ENCODE results near the gene TRMT2B.

The TRMT2B gene

DNA sequence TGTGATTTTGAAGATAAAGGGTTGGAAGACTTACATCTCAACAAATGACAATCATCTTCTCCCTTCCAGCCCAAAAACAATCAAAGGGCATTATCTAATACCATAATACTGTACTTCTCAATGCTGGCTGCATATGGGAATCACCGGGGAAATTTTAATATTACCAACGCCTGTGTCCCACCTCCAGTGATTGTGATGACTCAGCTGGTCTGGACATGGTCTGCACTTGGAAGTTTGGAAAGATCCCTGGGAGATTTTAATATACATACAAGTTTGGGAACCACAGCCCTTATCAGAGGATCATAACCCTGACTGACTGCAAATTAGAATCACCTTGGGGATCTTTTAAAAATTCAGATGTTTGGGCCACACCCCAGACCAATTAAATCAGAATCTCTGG lies 52.5 kb downstream of the TRMT2B start:
- no peak for DNase-seq
- Histone ChIP-seq H3K27me3 (ENCODE audit: insufficient read depth, low read length) (no peaks in the 10 kb centered on the region), H3K14ac (ENCODE audit: low read length) (no peak overlapping the region), H3K4me1 (ENCODE audit: control insufficient read depth in 1 of 2, insufficient read depth in 2 of 2, low read length in 2 of 2) (peaks cover 3 to 7% of the 10 kb centered on the region in 2 experiments), H3K79me1 (ENCODE audit: low read length) (peaks cover 2% of the 10 kb centered on the region), H2BK12ac (ENCODE audit: low read length) (no peak overlapping the region), H2BK120ac (ENCODE audit: insufficient read depth, low read length, poor library complexity) (no peak overlapping the region), H3K23ac (ENCODE audit: low read length) (no peak overlapping the region), H3K27ac (ENCODE audit: low read depth, low read length) (no peak overlapping the region), H3K9ac (ENCODE audit: low read length) (no peak overlapping the region), H3K9me3 (ENCODE audit: insufficient read depth, low read depth, low read length) (no peaks in the 10 kb centered on the region), H2AK5ac (ENCODE audit: low read length) (no peak overlapping the region), H3K4me3 (ENCODE audit: low read depth, low read length) (no peak overlapping the region), H3K4me2 (ENCODE audit: low read length) (no peak overlapping the region), H4K91ac (ENCODE audit: low read depth, low read length) (no peak overlapping the region), H3K36me3 (ENCODE audit: control insufficient read depth in 1 of 2, insufficient read depth in 2 of 2, low read length in 2 of 2) (peaks cover 1 to 2% of the 10 kb centered on the region in 2 experiments), H2BK5ac (ENCODE audit: low read depth, low read length, poor library complexity) (no peak overlapping the region), H2AFZ (ENCODE audit: insufficient read depth, low read length, poor library complexity) (no peak overlapping the region), H4K12ac (ENCODE audit: low read depth, low read length) (no peak overlapping the region), H4K8ac (ENCODE audit: low read depth, low read length) (no peak overlapping the region), H3K4ac (ENCODE audit: low read depth, low read length) (no peak overlapping the region), H3K79me2 (ENCODE audit: control insufficient read depth, insufficient read depth, low read length, poor library complexity) (no peaks in the 10 kb centered on the region), H3K18ac (ENCODE audit: low read length) (no peak overlapping the region)
- WGBS (ENCODE audit: extremely low coverage, insufficient coverage, insufficient read length): no CpG with 5 or more reads among the region's 2 CpGs

DNA sequence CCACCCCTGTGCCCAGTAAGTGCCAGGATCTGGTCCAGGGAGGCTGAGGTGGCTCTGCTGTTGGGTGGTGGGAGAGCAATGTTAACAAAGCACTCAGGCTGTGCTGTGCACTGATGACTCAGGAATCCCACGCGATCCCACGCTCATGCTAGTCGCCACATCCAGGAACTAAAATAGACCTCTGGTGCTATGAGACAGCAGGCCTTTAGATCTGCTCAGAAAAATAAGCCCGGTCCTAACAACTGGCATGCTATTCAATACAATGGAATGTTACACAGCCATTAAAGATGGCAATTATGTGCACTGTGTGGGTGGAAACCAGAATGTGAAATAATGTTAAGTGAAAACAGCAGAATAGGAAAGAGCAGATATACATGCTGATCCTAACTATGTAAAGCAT lies 56.4 kb downstream of the TRMT2B start:
- WGBS (ENCODE audit: extremely low coverage, insufficient coverage, insufficient read length): no CpG with 5 or more reads among the region's 5 CpGs
- no peaks in the 10 kb centered on the region for H3K79me2 ChIP-seq (ENCODE audit: control insufficient read depth, insufficient read depth, low read length, poor library complexity)
- peak overlapping the region; percentile 41 for H2AK5ac ChIP-seq (ENCODE audit: low read length)
- H3K14ac ChIP-seq (ENCODE audit: low read length): peak overlapping the region; percentile 34
- H2BK120ac ChIP-seq (ENCODE audit: insufficient read depth, low read length, poor library complexity): no peak overlapping the region
- no peak overlapping the region for H3K4ac ChIP-seq (ENCODE audit: low read depth, low read length)
- peak overlapping the region; percentile 47 for H3K27ac ChIP-seq (ENCODE audit: low read depth, low read length)
- H3K4me2 ChIP-seq (ENCODE audit: low read length): no peak overlapping the region
- H2BK5ac ChIP-seq (ENCODE audit: low read depth, low read length, poor library complexity): peak overlapping the region; percentile 44
- no peak overlapping the region for H3K23ac ChIP-seq (ENCODE audit: low read length)
- H3K4me1 ChIP-seq (ENCODE audit: control insufficient read depth in 1 of 2, insufficient read depth in 2 of 2, low read length in 2 of 2): peaks cover 3 to 10% of the 10 kb centered on the region in 2 experiments
- H3K4me3 ChIP-seq (ENCODE audit: low read depth, low read length): no peak overlapping the region
- peak overlapping the region; percentile 76 for H2BK12ac ChIP-seq (ENCODE audit: low read length)
- no peak overlapping the region for H4K12ac ChIP-seq (ENCODE audit: low read depth, low read length)
- H4K91ac ChIP-seq (ENCODE audit: low read depth, low read length): no peak overlapping the region
- no peaks in the 10 kb centered on the region for H3K36me3 ChIP-seq (ENCODE audit: control insufficient read depth in 1 of 2, insufficient read depth in 2 of 2, low read length in 2 of 2)
- H3K27me3 ChIP-seq (ENCODE audit: insufficient read depth, low read length): no peaks in the 10 kb centered on the region
- H2AFZ ChIP-seq (ENCODE audit: insufficient read depth, low read length, poor library complexity): no peak overlapping the region
- peak; percentile 9 to 51 for DNase-seq
- no peaks in the 10 kb centered on the region for H3K9me3 ChIP-seq (ENCODE audit: insufficient read depth, low read depth, low read length)
- H4K8ac ChIP-seq (ENCODE audit: low read depth, low read length): no peak overlapping the region
- peaks cover 2% of the 10 kb centered on the region for H3K79me1 ChIP-seq (ENCODE audit: low read length)
- no peak overlapping the region for H3K18ac ChIP-seq (ENCODE audit: low read length)
- H3K9ac ChIP-seq (ENCODE audit: low read length): no peak overlapping the region

- DNase-seq: peak; percentile 38 to 70
- no CpG with 5 or more reads among the region's 5 CpGs for WGBS (ENCODE audit: extremely low coverage, insufficient coverage, insufficient read length)
These were observed 57.3 kb downstream of the TRMT2B start for GRCh38 chrX:100994352-100995281.

DNA sequence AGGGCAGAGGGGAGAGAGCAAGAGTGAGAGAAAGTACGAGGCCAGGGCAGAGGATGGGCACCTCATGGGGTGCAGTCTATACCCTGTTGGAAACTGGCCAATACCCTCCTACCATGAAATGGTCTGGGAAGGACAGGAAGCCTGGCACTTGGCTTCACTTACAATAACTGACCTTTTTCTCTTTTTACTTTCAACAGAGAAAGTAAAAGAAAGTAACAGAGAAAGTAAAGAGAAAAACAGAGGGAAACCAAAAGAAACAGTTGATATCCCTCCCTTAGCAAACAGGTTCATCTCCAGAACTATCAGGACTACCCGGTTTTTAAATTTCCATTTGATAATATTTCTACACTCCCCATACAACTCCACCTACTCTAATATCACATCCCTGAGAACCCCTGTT lies 61.8 kb downstream of the TRMT2B start:
- Histone ChIP-seq H2BK5ac (ENCODE audit: low read depth, low read length, poor library complexity) (no peak overlapping the region), H3K4me1 (ENCODE audit: control insufficient read depth in 1 of 2, insufficient read depth in 2 of 2, low read length in 2 of 2) (peaks cover 3 to 7% of the 10 kb centered on the region in 2 experiments), H3K79me1 (ENCODE audit: low read length) (no peaks in the 10 kb centered on the region), H2AFZ (ENCODE audit: insufficient read depth, low read length, poor library complexity) (no peak overlapping the region), H2BK12ac (ENCODE audit: low read length) (no peak overlapping the region), H3K9me3 (ENCODE audit: insufficient read depth, low read depth, low read length) (no peaks in the 10 kb centered on the region), H2AK5ac (ENCODE audit: low read length) (no peak overlapping the region), H3K36me3 (ENCODE audit: control insufficient read depth in 1 of 2, insufficient read depth in 2 of 2, low read length in 2 of 2) (no peaks in the 10 kb centered on the region), H3K4me2 (ENCODE audit: low read length) (no peak overlapping the region), H4K12ac (ENCODE audit: low read depth, low read length) (no peak overlapping the region), H3K27me3 (ENCODE audit: insufficient read depth, low read length) (no peaks in the 10 kb centered on the region), H3K18ac (ENCODE audit: low read length) (no peak overlapping the region), H3K79me2 (ENCODE audit: control insufficient read depth, insufficient read depth, low read length, poor library complexity) (no peaks in the 10 kb centered on the region), H3K27ac (ENCODE audit: low read depth, low read length) (no peak overlapping the region), H3K9ac (ENCODE audit: low read length) (no peak overlapping the region), H4K91ac (ENCODE audit: low read depth, low read length) (no peak overlapping the region), H3K4ac (ENCODE audit: low read depth, low read length) (no peak overlapping the region), H2BK120ac (ENCODE audit: insufficient read depth, low read length, poor library complexity) (no peak overlapping the region), H4K8ac (ENCODE audit: low read depth, low read length) (no peak overlapping the region), H3K14ac (ENCODE audit: low read length) (no peak overlapping the region), H3K23ac (ENCODE audit: low read length) (no peak overlapping the region), H3K4me3 (ENCODE audit: low read depth, low read length) (no peak overlapping the region)
- no peak for DNase-seq
- WGBS (ENCODE audit: extremely low coverage, insufficient coverage, insufficient read length): 100% methylated on average over 1 of the region's 2 CpGs

More at GRCh38 chrX:100994352-100995281, 57.3 kb downstream of the TRMT2B start:
- peak overlapping the region; percentile 7 for H3K27ac ChIP-seq (ENCODE audit: low read depth, low read length)
- no peak overlapping the region for H3K23ac ChIP-seq (ENCODE audit: low read length)
- H2BK120ac ChIP-seq (ENCODE audit: insufficient read depth, low read length, poor library complexity): no peak overlapping the region
- H3K14ac ChIP-seq (ENCODE audit: low read length): no peak overlapping the region
- H3K79me2 ChIP-seq (ENCODE audit: control insufficient read depth, insufficient read depth, low read length, poor library complexity): no peaks in the 10 kb centered on the region
- no peak overlapping the region for H2AFZ ChIP-seq (ENCODE audit: insufficient read depth, low read length, poor library complexity)
- H3K4me3 ChIP-seq (ENCODE audit: low read depth, low read length): no peak overlapping the region
- H2BK12ac ChIP-seq (ENCODE audit: low read length): no peak overlapping the region
- no peak overlapping the region for H2BK5ac ChIP-seq (ENCODE audit: low read depth, low read length, poor library complexity)
- no peak overlapping the region for H4K12ac ChIP-seq (ENCODE audit: low read depth, low read length)
- no peak overlapping the region for H2AK5ac ChIP-seq (ENCODE audit: low read length)
- no peak overlapping the region for H3K9ac ChIP-seq (ENCODE audit: low read length)
- H3K79me1 ChIP-seq (ENCODE audit: low read length): peaks cover 2% of the 10 kb centered on the region
- H3K18ac ChIP-seq (ENCODE audit: low read length): no peak overlapping the region
- no peaks in the 10 kb centered on the region for H3K27me3 ChIP-seq (ENCODE audit: insufficient read depth, low read length)
- H3K4ac ChIP-seq (ENCODE audit: low read depth, low read length): no peak overlapping the region
- peaks cover 3 to 10% of the 10 kb centered on the region in 2 experiments for H3K4me1 ChIP-seq (ENCODE audit: control insufficient read depth in 1 of 2, insufficient read depth in 2 of 2, low read length in 2 of 2)
- H3K4me2 ChIP-seq (ENCODE audit: low read length): no peak overlapping the region
- no peak overlapping the region for H4K91ac ChIP-seq (ENCODE audit: low read depth, low read length)
- no peaks in the 10 kb centered on the region for H3K9me3 ChIP-seq (ENCODE audit: insufficient read depth, low read depth, low read length)
- no peaks in the 10 kb centered on the region for H3K36me3 ChIP-seq (ENCODE audit: control insufficient read depth in 1 of 2, insufficient read depth in 2 of 2, low read length in 2 of 2)
- no peak overlapping the region for H4K8ac ChIP-seq (ENCODE audit: low read depth, low read length)
